ENCODE measurements around the gene KDM5B.
"Not testable (repeated sequence)": the region's sequence is repeated elsewhere in the genome, so short reads cannot be mapped to it uniquely, and the experiment has no call there.

KDM5B gene

DNA sequence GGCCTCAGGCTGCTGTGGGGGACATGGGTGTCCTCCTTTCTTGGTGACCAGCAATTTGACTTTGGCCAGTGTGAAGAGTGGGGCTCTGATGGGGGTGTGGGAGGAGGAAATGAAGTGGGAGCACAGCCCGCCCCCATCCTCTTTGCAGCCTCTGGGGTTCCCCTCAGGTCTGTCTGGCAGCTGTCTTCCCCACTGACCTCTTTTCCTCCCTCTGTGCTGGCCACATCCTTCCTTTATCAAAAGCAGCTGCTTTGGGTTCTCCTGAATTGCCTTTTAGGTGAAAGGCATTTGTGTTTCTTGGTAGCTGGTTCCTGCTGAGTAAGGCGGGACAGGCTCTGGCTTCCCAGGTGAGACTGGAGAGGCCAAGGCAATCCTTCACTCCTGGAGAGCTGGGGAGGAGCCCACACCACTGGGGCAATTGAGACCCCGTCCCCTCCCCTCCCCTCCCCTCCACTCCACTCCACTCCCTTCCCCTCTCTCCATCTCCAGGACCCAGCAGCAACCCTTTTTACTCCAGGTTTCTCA lies 27.4 kb upstream of the KDM5B start:
- peak; percentile 75 for DNase-seq (ENCODE audit: low spot score)
- TF ChIP-seq, protein P1, sequence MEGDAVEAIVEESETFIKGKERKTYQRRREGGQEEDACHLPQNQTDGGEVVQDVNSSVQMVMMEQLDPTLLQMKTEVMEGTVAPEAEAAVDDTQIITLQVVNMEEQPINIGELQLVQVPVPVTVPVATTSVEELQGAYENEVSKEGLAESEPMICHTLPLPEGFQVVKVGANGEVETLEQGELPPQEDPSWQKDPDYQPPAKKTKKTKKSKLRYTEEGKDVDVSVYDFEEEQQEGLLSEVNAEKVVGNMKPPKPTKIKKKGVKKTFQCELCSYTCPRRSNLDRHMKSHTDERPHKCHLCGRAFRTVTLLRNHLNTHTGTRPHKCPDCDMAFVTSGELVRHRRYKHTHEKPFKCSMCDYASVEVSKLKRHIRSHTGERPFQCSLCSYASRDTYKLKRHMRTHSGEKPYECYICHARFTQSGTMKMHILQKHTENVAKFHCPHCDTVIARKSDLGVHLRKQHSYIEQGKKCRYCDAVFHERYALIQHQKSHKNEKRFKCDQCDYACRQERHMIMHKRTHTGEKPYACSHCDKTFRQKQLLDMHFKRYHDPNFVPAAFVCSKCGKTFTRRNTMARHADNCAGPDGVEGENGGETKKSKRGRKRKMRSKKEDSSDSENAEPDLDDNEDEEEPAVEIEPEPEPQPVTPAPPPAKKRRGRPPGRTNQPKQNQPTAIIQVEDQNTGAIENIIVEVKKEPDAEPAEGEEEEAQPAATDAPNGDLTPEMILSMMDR (IDR thresholded peaks at IDR 0.05; ENCODE audit: borderline replicate concordance, control extremely low read depth, extremely low read depth, insufficient read depth, missing control alignments), result no peak
- in situ Hi-C loops (cut with MboI; ENCODE audit: low sequenced_read_pairs, unreplicated experiment), result no loop called here

DNA sequence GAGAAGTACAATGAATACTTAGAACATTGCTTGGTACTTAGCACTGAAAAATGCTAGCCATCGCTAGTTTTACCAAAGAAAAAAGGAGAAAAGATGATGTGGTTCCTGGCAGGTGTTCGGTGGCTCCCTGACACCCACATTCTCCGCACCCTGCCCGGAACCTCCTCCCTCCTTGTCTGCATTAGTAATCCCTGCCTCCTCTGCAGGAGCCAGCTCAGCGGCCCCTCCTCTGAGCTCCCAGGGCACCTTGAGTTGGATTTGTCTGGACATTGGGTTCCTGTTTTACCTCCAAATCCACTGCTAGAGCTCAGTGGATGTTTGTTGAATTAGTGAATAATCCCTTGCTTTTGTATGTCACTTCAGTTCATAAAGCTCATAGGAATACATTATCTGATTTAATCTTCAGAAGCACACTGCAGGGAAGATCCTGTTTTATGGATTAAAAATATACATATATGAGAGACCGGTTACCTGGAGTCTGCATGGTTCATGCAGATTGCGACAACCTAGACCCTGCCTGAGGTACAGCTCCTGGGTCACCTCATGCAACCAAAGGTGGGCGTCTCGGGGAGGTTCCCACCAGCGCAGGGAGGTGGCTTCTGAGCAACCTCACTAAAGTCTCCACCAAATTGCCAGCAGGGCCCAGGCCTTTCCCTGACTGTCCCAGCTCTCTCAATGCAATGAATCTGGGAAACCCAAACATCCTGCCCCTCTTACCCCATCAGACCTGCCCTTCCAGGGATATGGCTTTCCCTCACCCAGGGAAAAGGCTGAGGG lies 26.7 kb upstream of the KDM5B start:
- TF ChIP-seq, protein P1 (IDR thresholded peaks at IDR 0.05; ENCODE audit: borderline replicate concordance, control extremely low read depth, extremely low read depth, insufficient read depth, missing control alignments), result no peak
- in situ Hi-C loops (cut with MboI; ENCODE audit: low sequenced_read_pairs, unreplicated experiment), result no loop called here
- DNase-seq (ENCODE audit: low spot score), result no peak

DNA sequence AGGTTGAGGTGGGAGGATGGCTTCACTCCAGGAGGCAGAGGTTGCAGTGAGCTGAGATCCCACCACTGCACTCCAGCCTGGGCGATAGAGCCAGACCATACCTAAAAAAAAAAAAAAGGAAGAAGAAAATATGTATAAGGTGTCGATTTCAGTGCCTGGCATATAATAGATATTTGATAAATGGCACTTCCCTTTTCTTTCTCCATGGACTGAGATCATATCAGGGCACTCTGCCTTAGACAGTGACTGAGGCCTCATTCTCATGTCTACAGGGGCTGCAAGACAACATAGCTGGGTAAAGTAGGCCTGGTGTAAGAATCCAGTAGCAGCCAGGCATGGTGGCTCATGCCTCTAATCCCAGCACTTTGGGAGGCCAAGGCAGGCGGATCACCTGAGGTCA lies 23.7 kb upstream of the KDM5B start:
- TF ChIP-seq, protein P1 (IDR thresholded peaks at IDR 0.05; ENCODE audit: borderline replicate concordance, control extremely low read depth, extremely low read depth, insufficient read depth, missing control alignments), result no peak
- in situ Hi-C loops (cut with MboI; ENCODE audit: low sequenced_read_pairs, unreplicated experiment), result no loop called here
- DNase-seq (ENCODE audit: low spot score), result no peak

DNA sequence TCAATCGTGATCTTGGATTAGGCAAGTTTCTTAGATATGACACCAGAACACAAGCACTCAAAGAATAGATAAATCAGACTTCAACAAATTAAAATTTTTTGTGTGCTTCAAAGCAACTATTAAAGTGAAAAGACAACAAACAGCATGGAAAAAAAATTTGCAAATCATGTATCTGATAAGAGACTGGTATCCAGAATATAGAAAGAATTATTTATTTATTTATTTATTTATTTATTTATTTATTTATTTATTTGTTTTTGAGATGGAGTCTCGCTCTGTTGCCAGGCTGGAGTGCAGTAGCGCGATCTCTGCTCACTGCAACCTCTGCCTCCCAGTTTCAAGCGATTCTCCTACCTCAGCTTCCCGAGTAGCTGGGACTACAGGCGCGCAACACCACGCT lies 21.0 kb upstream of the KDM5B start:
- DNase-seq (ENCODE audit: low spot score); in situ Hi-C loops (cut with MboI; ENCODE audit: low sequenced_read_pairs, unreplicated experiment): not testable (repeated sequence)

DNA sequence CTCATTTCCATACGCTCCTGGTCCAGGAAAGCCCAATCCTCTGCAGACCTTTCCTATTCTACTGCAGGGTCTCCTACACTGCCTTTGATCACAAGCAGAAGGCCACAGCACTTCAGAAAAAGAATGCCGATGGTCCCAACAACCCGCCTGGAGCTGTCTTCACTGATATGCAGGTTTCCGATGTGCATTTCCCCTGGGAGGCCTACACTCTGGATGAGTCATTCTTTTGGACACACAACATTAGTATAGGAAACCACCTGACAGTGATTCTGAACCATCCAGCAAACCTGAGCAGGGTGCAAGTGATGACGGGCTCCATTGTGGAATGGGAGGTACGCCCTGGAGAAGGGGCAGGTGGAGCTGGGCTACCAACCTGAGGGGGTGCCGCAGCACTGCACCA lies 17.5 kb upstream of the KDM5B start:
- in situ Hi-C loops (cut with MboI; ENCODE audit: low sequenced_read_pairs, unreplicated experiment), result no loop called here
- TF ChIP-seq, protein P1 (IDR thresholded peaks at IDR 0.05; ENCODE audit: borderline replicate concordance, control extremely low read depth, extremely low read depth, insufficient read depth, missing control alignments), result no peak
- no peak for DNase-seq (ENCODE audit: low spot score)

DNA sequence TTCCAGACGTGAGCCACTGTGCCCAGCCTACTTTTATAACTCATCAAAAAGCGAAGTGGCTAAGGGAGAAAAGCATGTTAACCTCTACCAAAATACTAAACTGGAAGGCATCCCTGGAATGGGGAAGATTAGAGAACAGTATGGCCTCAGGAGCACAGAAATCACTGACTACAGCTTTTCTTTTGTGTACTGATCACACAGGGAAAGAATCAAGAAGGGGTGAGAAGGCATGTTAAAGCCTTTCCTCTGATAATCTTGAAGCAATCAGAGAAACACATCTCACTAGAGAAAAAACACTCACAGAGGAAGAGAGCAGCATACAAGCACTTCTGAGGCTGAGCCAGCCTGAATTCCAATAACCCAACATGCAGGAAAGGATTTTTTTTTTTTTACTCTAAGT lies 13.2 kb upstream of the KDM5B start:
- DNase-seq (ENCODE audit: low spot score), result no peak
- in situ Hi-C loops (cut with MboI; ENCODE audit: low sequenced_read_pairs, unreplicated experiment), result no loop called here
- TF ChIP-seq, protein P1 (IDR thresholded peaks at IDR 0.05; ENCODE audit: borderline replicate concordance, control extremely low read depth, extremely low read depth, insufficient read depth, missing control alignments), result no peak

DNA sequence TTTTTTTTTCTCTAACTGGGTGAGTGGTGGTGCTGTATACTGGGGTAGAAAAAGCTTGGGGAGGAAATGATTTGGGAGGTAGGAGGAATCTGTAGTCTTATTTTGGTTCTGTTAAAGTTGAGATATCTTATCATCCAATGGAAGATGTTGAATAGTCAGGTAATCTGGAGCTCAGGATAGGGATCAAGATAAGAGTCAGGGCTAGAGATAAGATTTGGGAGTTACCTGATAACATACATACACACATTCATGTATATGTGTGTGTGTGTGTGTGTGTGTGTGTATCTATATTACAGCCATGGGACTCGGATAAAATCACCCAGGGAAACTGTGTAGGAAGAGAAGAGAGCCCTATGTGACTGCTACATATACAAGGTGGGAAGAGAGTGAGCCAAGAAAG lies 10.6 kb upstream of the KDM5B start:
- no peak for DNase-seq (ENCODE audit: low spot score)
- TF ChIP-seq, protein P1 (IDR thresholded peaks at IDR 0.05; ENCODE audit: borderline replicate concordance, control extremely low read depth, extremely low read depth, insufficient read depth, missing control alignments), result no peak
- in situ Hi-C loops (cut with MboI; ENCODE audit: low sequenced_read_pairs, unreplicated experiment), result no loop called here

All from GM13976 (cell line).